Panc1 (cell line): ENCODE data around the gene PPM1L. TPM values are rescaled to one million over a fixed set of nuclear protein-coding genes. Genes with fewer than 3 reads are reported as not detected.

Experiments
- ATAC-seq: fragments of 200-7000 bp; cut with Tn5 transposase; 2 replicates; pipeline ENCODE4 v1.9.1; 2020; ENCODE audit warnings: mild to moderate bottlenecking, moderate library complexity
- BruUV-seq: library from RNA; stranded (reverse); fragments of 400-500 nt; replicated peaks from 2 replicates; lab custom pipeline; 2021; lab: Mats Ljungman, UMichigan
- CTCF ChIA-PET: fragments of 300-600 bp; sonication (Branson Sonifier 250); formaldehyde crosslinking; loops from one replicate; lab custom pipeline; 2022; ENCODE audit warnings: antibody characterized with exemption; lab: Charles Lee
- POLR2A ChIA-PET: fragments of 300-600 bp; sonication (Branson Sonifier 250); formaldehyde crosslinking; loops from one replicate; lab custom pipeline; 2022; ENCODE audit warnings: antibody characterized with exemption; lab: Charles Lee
- DNase-seq: peaks from one replicate; pipeline ENCODE4 v3.0.0-alpha.2; 2010; ENCODE audit warnings: low read depth, low spot score
- H3K27ac ChIP-seq: 2 replicates; pipeline ENCODE4 v1.5.1; 2011; ENCODE audit warnings: mild to moderate bottlenecking, low read length, inconsistent platforms
- H3K27me3 ChIP-seq: fragments of 200-500 bp; sonication (Bioruptor generic); 2 replicates; pipeline ENCODE4 v1.6.0; 2014; ENCODE audit warnings: low read length, inconsistent platforms; ENCODE audit not compliant: control insufficient read depth, insufficient read depth
- H3K36me3 ChIP-seq: fragments of 200-500 bp; sonication (Bioruptor generic); 2 replicates; pipeline ENCODE4 v1.5.1; 2014; ENCODE audit warnings: inconsistent platforms, mild to moderate bottlenecking, low read length, moderate library complexity; ENCODE audit not compliant: control insufficient read depth, insufficient read depth
- H3K4me1 ChIP-seq: 2 replicates; pipeline ENCODE4 v1.5.1; 2011; ENCODE audit warnings: inconsistent platforms, mild to moderate bottlenecking, low read length, moderate library complexity; ENCODE audit not compliant: control insufficient read depth, insufficient read depth
- H3K4me3 ChIP-seq, 2 experiments: 2 replicates each; pipeline ENCODE4 v1.5.1; 2011 to 2012; ENCODE audit warnings: low read depth in 2 of 2, low read length in 2 of 2, mild to moderate bottlenecking in 2 of 2, inconsistent platforms in 1 of 2, moderate library complexity in 1 of 2
- H3K9me3 ChIP-seq: fragments of 200-500 bp; sonication (Bioruptor generic); 2 replicates; pipeline ENCODE4 v1.5.1; 2014; ENCODE audit warnings: low read depth, mild to moderate bottlenecking, inconsistent platforms, low read length, moderate library complexity; ENCODE audit not compliant: control insufficient read depth, insufficient read depth
- CTCF ChIP-seq: fragments of 450-650 bp; IDR thresholded peaks from 2 replicates; pipeline ENCODE4 v1.5.1; 2017; ENCODE audit warnings: mild to moderate bottlenecking
- POLR2AphosphoS5 ChIP-seq: IDR thresholded peaks from 2 replicates; pipeline ENCODE4 v1.6.1; 2012; ENCODE audit warnings: mild to moderate bottlenecking, low read depth, low read length, moderate library complexity
- REST ChIP-seq, 2 experiments: IDR thresholded peaks; 2 replicates each; pipeline ENCODE4 v1.6.1; 2011 to 2012; ENCODE audit warnings: low read depth in 2 of 2, control low read depth in 1 of 2, low read length in 1 of 2, mild to moderate bottlenecking in 1 of 2, moderate library complexity in 1 of 2; ENCODE audit not compliant: insufficient read depth in 1 of 2
- SIN3A ChIP-seq: IDR thresholded peaks from 2 replicates; pipeline ENCODE4 v1.6.1; 2012; ENCODE audit warnings: low read depth, mild to moderate bottlenecking, low read length, moderate library complexity, borderline replicate concordance; ENCODE audit not compliant: insufficient read depth
- TCF7L2 ChIP-seq: IDR thresholded peaks from 2 replicates; pipeline ENCODE4 v1.6.1; 2011; ENCODE audit warnings: mild to moderate bottlenecking, low read depth, low read length, inconsistent platforms
- in situ Hi-C: cut with HindIII; loops from 2 replicates; pipeline ENCODE4 v1.10.0; 2016; ENCODE audit warnings: low sequenced_read_pairs, low pct_unique_long_range_greater_than_20kb
- intact Hi-C: fragments of 100-400 bp; cut with micrococcal nuclease; formaldehyde crosslinking; loops from one replicate; pipeline ENCODE4 v1.10.0; 2022; ENCODE audit not compliant: unreplicated experiment
- total RNA-seq: library from RNA; stranded (reverse); gene quantifications from one replicate; pipeline ENCODE4 v1.2.1, GENCODE V29; 2021; ENCODE audit not compliant: unreplicated experiment

The PPM1L gene
- total RNA-seq, 1 experiment from 2014 or later = 23.8 TPM

- BruUV-seq = no TSS peak
- H3K36me3 ChIP-seq = no peaks in the 10 kb centered on the region
- ChIA-PET CTCF (no interaction called here), POLR2A (no interaction called here)
- no peaks in the 10 kb centered on the region for H3K9me3 ChIP-seq
- intact Hi-C loops (no loop called here), in situ Hi-C loops (no loop called here)
- H3K27me3 ChIP-seq = no peaks in the 10 kb centered on the region
- no peak for TF ChIP-seq REST (IDR thresholded peaks at IDR 0.05; ENCODE audit: insufficient read depth in 1 of 2, low read depth in 2 of 2, low read length in 1 of 2)
- TF ChIP-seq POLR2AphosphoS5 = no peak
- TF ChIP-seq CTCF = no peak
- no peak for TF ChIP-seq SIN3A
- ATAC-seq = no peak
- H3K4me1 ChIP-seq = no peaks in the 10 kb centered on the region
- H3K27ac ChIP-seq = no peak overlapping the region
- no peak for DNase-seq
- no peak overlapping the region for H3K4me3 ChIP-seq
These were observed 259.1 kb downstream of the PPM1L start for GRCh38 chr3:161014843-161015749.

GRCh38 chr3:161016417-161017313, 260.6 kb downstream of the PPM1L start:
- Histone ChIP-seq H3K4me3 (no peak overlapping the region), H3K9me3 (peaks cover 8% of the 10 kb centered on the region), H3K4me1 (no peaks in the 10 kb centered on the region), H3K27me3 (no peaks in the 10 kb centered on the region), H3K27ac (no peak overlapping the region), H3K36me3 (no peaks in the 10 kb centered on the region)
- ATAC-seq (no peak), DNase-seq (no peak)
- ChIA-PET CTCF (no interaction called here), POLR2A (no interaction called here)
- in situ Hi-C loops (no loop called here), intact Hi-C loops (no loop called here)
- TF ChIP-seq SIN3A (no peak), TCF7L2 (no peak), REST (IDR thresholded peaks at IDR 0.05; ENCODE audit: insufficient read depth in 1 of 2, low read depth in 2 of 2, low read length in 1 of 2) (no peak)
- BruUV-seq = no TSS peak
